HepG2 (cell line): Measurements from ENCODE around the gene CDC42BPG. TPM values are rescaled to one million over a fixed set of nuclear protein-coding genes. Genes with fewer than 3 reads are reported as not detected.

ENCODE experiments used
- CENPT ChIP-seq: sonication (generic); formaldehyde crosslinking; IDR thresholded peaks from 2 replicates; pipeline ENCODE4 v1.8.0; 2022; ENCODE audit warnings: low read depth, mild to moderate bottlenecking, moderate library complexity, missing genetic modification reagents
- DNMT3B ChIP-seq: conservative IDR thresholded peaks from 2 replicates; pipeline ENCODE4 v1.6.1; 2016; ENCODE audit warnings: missing biosample characterization, control low read depth
- EZH2 ChIP-seq: conservative IDR thresholded peaks from 2 replicates; pipeline ENCODE4 v1.6.1; 2012; ENCODE audit warnings: mild to moderate bottlenecking, low read depth, low read length, moderate library complexity
- FOSL1 ChIP-seq: sonication (generic); formaldehyde crosslinking; IDR thresholded peaks from 2 replicates; pipeline ENCODE4 v1.9.0; 2021; ENCODE audit warnings: missing genetic modification reagents, borderline replicate concordance
- KLF11 ChIP-seq: IDR thresholded peaks from 2 replicates; pipeline ENCODE4 v1.6.1; 2016; ENCODE audit warnings: missing compliant biosample characterization
- MAFG ChIP-seq: sonication (generic); formaldehyde crosslinking; IDR thresholded peaks from 2 replicates; pipeline ENCODE4 v1.5.1; 2020; ENCODE audit warnings: mild to moderate bottlenecking, missing genetic modification reagents
- PPARG ChIP-seq: conservative IDR thresholded peaks from 2 replicates; pipeline ENCODE4 v1.6.1; 2016; ENCODE audit warnings: missing biosample characterization, missing genetic modification reagents
- TAF1 ChIP-seq: sonication (generic); formaldehyde crosslinking; IDR thresholded peaks from 2 replicates; pipeline ENCODE4 v1.4.0; 2020; ENCODE audit warnings: missing genetic modification reagents
- ZNF274 ChIP-seq: sonication (generic); formaldehyde crosslinking; IDR thresholded peaks from 2 replicates; pipeline ENCODE4 v1.5.1; 2020; ENCODE audit warnings: mild to moderate bottlenecking, missing genetic modification reagents
- ZNF34 ChIP-seq: sonication (generic); formaldehyde crosslinking; IDR thresholded peaks from 2 replicates; pipeline ENCODE4 v1.4.0; 2020; ENCODE audit warnings: mild to moderate bottlenecking, missing genetic modification reagents, borderline replicate concordance
- ZNF605 ChIP-seq: sonication (generic); formaldehyde crosslinking; IDR thresholded peaks from 2 replicates; pipeline ENCODE4 v1.8.0; 2022; ENCODE audit warnings: mild to moderate bottlenecking, missing genetic modification reagents
- ZNF644 ChIP-seq: IDR thresholded peaks from 2 replicates; pipeline ENCODE4 v1.6.1; 2016; ENCODE audit warnings: low read depth
- ZNF781 ChIP-seq: sonication (generic); formaldehyde crosslinking; IDR thresholded peaks from 2 replicates; pipeline ENCODE4 v1.5.1; 2020; ENCODE audit warnings: borderline replicate concordance, mild to moderate bottlenecking, missing genetic modification reagents; ENCODE audit errors: not compliant biosample characterization
- polyA plus RNA-seq, 8 experiments: library from polyadenylated mRNA; depleted of rRNA in 3 of 8; stranded (reverse) in 7 of 8; unstranded in 1 of 8; fragments of >200 nt; fragmentation: Illumina TruSeq in 4 of 8; extraction: Trizol in 4 of 8; gene quantifications; 2 replicates each; pipeline versions ENCODE4 v1.2.1 to v1.2.3, GENCODE V29; 2011 to 2016; ENCODE audit warnings: low read depth in 4 of 8, missing spikeins in 1 of 8, mixed read lengths in 1 of 8; ENCODE audit not compliant: insufficient read depth in 1 of 8
- total RNA-seq, 5 experiments: library from RNA; depleted of rRNA; stranded (reverse); fragments of >200 nt; fragmentation: Illumina TruSeq; extraction: Trizol; gene quantifications; 2 replicates each; pipeline ENCODE4 v1.2.3, GENCODE V29; 2016; ENCODE audit warnings: low read depth in 1 of 5
- TF ChIP-seq, protein P1 (sequence below): sonication (generic); formaldehyde crosslinking; IDR thresholded peaks from 2 replicates; pipeline ENCODE4; 2020; ENCODE audit warnings: missing genetic modification reagents, mild to moderate bottlenecking, borderline replicate concordance
- TF ChIP-seq, protein P2 (sequence below): IDR thresholded peaks from 2 replicates; pipeline ENCODE4 v1.6.1; 2016; ENCODE audit warnings: mild to moderate bottlenecking
- TF ChIP-seq, protein P3 (sequence below): sonication (generic); formaldehyde crosslinking; IDR thresholded peaks from 2 replicates; pipeline ENCODE4 v1.5.0; 2020; ENCODE audit warnings: missing genetic modification reagents
- TF ChIP-seq, protein P4 (sequence below): sonication (generic); formaldehyde crosslinking; IDR thresholded peaks from 2 replicates; pipeline ENCODE4 v1.4.0; 2020; ENCODE audit warnings: mild to moderate bottlenecking, low read depth, missing genetic modification reagents
- TF ChIP-seq, protein P5 (sequence below): sonication (generic); formaldehyde crosslinking; IDR thresholded peaks from 2 replicates; pipeline ENCODE4 v1.4.0; 2020; ENCODE audit warnings: mild to moderate bottlenecking, missing genetic modification reagents
- TF ChIP-seq, protein P6 (sequence below): sonication (generic); formaldehyde crosslinking; IDR thresholded peaks from 2 replicates; pipeline ENCODE4 v1.8.1; 2023; ENCODE audit warnings: missing genetic modification reagents, inconsistent platforms, borderline replicate concordance

Gene CDC42BPG
- total and polyA plus RNA-seq, 2 of the 13 experiments (the other 11 are each of a cell fraction or from before 2014, with no cell fraction given), result 0.55 to 1.4 TPM

DNA sequence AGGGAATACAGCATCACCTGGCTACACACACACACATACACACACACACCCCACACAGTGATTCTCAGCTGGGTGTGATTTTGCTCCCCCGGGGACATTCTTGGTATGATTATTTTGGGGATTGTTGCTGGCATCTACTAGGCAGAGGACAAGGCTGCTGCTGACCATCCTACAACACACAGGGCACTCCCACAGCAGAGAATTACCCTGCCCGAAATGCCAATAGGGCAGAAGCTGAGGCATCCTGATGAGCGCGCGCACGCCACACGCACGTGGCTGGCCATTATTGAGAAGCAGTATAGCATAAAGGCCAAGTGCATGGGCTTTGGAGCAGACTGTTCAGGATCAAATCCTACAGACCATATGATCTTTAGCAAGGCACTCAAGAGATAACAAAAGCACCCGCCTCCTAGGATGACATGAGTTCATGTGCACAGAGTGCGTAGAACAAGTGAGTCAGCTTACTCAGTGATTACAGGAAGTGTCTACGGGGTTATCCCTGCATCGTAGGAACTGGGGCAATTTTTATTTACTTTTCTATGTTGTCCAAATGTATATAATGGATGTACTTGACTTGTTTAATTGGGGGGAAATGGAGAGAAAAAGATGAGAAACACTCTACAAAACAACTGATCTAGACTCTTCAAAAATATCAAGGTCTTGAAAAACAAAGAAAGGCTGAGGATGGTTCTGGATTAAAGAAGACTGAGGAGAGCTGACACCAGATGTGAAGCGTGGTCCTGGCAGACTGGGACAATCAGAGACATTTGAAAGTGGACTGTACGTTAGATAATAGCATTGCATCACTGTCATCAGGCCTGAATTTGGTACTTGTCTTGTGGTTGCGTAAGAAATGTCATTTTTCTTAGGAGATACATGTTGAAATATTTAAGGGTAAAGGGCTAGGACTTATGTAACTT, 41.2 kb upstream of the CDC42BPG start (continued):
- TF ChIP-seq, protein P1, sequence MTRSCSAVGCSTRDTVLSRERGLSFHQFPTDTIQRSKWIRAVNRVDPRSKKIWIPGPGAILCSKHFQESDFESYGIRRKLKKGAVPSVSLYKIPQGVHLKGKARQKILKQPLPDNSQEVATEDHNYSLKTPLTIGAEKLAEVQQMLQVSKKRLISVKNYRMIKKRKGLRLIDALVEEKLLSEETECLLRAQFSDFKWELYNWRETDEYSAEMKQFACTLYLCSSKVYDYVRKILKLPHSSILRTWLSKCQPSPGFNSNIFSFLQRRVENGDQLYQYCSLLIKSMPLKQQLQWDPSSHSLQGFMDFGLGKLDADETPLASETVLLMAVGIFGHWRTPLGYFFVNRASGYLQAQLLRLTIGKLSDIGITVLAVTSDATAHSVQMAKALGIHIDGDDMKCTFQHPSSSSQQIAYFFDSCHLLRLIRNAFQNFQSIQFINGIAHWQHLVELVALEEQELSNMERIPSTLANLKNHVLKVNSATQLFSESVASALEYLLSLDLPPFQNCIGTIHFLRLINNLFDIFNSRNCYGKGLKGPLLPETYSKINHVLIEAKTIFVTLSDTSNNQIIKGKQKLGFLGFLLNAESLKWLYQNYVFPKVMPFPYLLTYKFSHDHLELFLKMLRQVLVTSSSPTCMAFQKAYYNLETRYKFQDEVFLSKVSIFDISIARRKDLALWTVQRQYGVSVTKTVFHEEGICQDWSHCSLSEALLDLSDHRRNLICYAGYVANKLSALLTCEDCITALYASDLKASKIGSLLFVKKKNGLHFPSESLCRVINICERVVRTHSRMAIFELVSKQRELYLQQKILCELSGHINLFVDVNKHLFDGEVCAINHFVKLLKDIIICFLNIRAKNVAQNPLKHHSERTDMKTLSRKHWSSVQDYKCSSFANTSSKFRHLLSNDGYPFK (CRISPR knock-in tag), result no peak
- TF ChIP-seq ZNF605 (CRISPR knock-in tag), result no peak; the same call in 1 of the 2 replicates
- TF ChIP-seq, protein P2, sequence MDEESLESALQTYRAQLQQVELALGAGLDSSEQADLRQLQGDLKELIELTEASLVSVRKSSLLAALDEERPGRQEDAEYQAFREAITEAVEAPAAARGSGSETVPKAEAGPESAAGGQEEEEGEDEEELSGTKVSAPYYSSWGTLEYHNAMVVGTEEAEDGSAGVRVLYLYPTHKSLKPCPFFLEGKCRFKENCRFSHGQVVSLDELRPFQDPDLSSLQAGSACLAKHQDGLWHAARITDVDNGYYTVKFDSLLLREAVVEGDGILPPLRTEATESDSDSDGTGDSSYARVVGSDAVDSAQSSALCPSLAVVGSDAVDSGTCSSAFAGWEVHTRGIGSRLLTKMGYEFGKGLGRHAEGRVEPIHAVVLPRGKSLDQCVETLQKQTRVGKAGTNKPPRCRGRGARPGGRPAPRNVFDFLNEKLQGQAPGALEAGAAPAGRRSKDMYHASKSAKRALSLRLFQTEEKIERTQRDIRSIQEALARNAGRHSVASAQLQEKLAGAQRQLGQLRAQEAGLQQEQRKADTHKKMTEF (CRISPR knock-in tag), result peak; percentile 41; the same call in 1 of the 2 replicates
- TF ChIP-seq PPARG (CRISPR knock-in tag), result peak; percentile 65
- TF ChIP-seq ZNF34 (CRISPR knock-in tag), result no peak
- TF ChIP-seq ZNF274 (CRISPR knock-in tag), result no peak
- TF ChIP-seq, protein P3, sequence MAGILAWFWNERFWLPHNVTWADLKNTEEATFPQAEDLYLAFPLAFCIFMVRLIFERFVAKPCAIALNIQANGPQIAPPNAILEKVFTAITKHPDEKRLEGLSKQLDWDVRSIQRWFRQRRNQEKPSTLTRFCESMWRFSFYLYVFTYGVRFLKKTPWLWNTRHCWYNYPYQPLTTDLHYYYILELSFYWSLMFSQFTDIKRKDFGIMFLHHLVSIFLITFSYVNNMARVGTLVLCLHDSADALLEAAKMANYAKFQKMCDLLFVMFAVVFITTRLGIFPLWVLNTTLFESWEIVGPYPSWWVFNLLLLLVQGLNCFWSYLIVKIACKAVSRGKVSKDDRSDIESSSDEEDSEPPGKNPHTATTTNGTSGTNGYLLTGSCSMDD (CRISPR knock-in tag), result no peak
- TF ChIP-seq, protein P4, sequence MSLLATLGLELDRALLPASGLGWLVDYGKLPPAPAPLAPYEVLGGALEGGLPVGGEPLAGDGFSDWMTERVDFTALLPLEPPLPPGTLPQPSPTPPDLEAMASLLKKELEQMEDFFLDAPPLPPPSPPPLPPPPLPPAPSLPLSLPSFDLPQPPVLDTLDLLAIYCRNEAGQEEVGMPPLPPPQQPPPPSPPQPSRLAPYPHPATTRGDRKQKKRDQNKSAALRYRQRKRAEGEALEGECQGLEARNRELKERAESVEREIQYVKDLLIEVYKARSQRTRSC (CRISPR knock-in tag), result no peak
- TF ChIP-seq TAF1 (CRISPR knock-in tag), result no peak
- TF ChIP-seq, protein P5, sequence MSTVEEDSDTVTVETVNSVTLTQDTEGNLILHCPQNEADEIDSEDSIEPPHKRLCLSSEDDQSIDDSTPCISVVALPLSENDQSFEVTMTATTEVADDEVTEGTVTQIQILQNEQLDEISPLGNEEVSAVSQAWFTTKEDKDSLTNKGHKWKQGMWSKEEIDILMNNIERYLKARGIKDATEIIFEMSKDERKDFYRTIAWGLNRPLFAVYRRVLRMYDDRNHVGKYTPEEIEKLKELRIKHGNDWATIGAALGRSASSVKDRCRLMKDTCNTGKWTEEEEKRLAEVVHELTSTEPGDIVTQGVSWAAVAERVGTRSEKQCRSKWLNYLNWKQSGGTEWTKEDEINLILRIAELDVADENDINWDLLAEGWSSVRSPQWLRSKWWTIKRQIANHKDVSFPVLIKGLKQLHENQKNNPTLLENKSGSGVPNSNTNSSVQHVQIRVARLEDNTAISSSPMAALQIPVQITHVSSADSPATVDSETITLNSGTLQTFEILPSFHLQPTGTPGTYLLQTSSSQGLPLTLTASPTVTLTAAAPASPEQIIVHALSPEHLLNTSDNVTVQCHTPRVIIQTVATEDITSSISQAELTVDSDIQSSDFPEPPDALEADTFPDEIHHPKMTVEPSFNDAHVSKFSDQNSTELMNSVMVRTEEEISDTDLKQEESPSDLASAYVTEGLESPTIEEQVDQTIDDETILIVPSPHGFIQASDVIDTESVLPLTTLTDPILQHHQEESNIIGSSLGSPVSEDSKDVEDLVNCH (CRISPR knock-in tag), result no peak
- no peak for TF ChIP-seq KLF11 (CRISPR knock-in tag)
- TF ChIP-seq CENPT (CRISPR knock-in tag), result no peak
- no peak for TF ChIP-seq ZNF781
- TF ChIP-seq DNMT3B, result no peak
- TF ChIP-seq MAFG (CRISPR knock-in tag), result no peak
- no peak for TF ChIP-seq FOSL1 (CRISPR knock-in tag)
- TF ChIP-seq, protein P6, sequence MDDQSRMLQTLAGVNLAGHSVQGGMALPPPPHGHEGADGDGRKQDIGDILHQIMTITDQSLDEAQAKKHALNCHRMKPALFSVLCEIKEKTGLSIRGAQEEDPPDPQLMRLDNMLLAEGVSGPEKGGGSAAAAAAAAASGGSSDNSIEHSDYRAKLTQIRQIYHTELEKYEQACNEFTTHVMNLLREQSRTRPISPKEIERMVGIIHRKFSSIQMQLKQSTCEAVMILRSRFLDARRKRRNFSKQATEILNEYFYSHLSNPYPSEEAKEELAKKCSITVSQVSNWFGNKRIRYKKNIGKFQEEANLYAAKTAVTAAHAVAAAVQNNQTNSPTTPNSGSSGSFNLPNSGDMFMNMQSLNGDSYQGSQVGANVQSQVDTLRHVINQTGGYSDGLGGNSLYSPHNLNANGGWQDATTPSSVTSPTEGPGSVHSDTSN, result no peak
- TF ChIP-seq EZH2, result no peak
- no peak for TF ChIP-seq ZNF644
